NCI-H1436 treated with DMSO at 0.1 percent for 48 hours (cell line): ENCODE data around the gene SERF2.
"Not testable (repeated sequence)": the region's sequence is repeated elsewhere in the genome, so short reads cannot be mapped to it uniquely, and the experiment has no call there.

Experiments used
- DNase-seq: peaks from one replicate; lab custom pipeline; 2025; lab: John Stamatoyannopoulos, UW

Gene SERF2

GRCh38 chr15:43829951-43830540, 37.9 kb downstream of the SERF2 start:
- DNase-seq = not testable (repeated sequence)

- not testable (repeated sequence) for DNase-seq
Measured at GRCh38 chr15:43830691-43831275, 38.7 kb downstream of the SERF2 start.

- DNase-seq = not testable (repeated sequence)
Measured at GRCh38 chr15:43831519-43832052, 39.5 kb downstream of the SERF2 start.

DNA sequence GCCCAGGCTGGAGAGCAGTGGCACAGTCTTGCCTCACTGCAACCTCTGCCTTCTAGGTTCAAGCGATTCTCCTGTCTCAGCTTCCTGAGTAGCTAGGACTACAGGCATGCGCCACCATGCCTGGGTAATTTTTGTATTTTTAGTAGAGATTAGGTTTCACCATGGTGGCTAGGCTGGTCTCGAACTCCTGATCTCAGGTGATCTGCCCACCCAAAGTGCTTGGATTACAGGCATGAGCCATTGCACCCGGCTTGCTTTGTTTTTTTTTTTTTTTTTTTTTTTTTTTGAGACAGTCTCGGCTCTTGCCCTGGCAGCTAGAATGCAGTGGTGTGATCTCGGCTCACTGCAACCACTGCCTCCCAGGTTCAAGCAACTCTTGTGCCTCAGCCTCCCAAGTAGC, 40.4 kb downstream of the SERF2 start:
- DNase-seq = not testable (repeated sequence)

GRCh38 chr15:43845421-43845820, 53.3 kb downstream of the SERF2 start:
- DNase-seq = no peak
